DMS153 (cell line): ENCODE data around the gene RNF222.

ENCODE experiments used
- DNase-seq: peaks from one replicate; lab custom pipeline; 2025; lab: John Stamatoyannopoulos, UW

The RNF222 gene

DNA sequence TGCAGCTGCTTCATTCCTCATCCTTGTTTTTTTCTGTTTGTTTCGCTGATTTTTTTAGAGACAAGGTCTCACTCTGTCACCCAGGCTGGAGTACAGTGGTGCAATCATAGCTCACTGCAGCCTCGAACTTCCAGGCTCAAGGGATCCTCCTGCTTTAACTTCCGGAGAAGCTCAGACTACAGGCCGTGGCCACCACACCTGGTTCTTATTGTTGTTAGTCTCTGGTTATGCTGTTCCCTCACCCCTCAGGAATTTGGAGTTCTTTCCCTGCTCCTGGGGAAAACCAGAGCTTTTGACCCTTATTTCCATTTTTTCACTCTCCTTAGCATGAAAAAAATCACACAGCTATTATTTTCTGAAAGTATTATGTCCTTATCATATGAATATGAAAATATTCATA is 56.2 kb downstream of the RNF222 start:
- DNase-seq, result no peak
